Muscle layer of duodenum (tissue), 2 donors: ENCODE measurements around the gene ELP4.

ENCODE experiments used
- H3K27ac ChIP-seq: one replicate; pipeline ENCODE4 v1.7.0; 2013; ENCODE audit warnings: mild to moderate bottlenecking, low read length
- H3K27me3 ChIP-seq: one replicate; pipeline ENCODE4 v1.7.0; 2013; ENCODE audit warnings: low read depth, mild to moderate bottlenecking, control low read depth, low read length
- H3K36me3 ChIP-seq, 2 donors: one replicate each; pipeline ENCODE4 v1.7.0; 2013; ENCODE audit warnings: low read length in 2 of 2, control low read depth in 1 of 2, mild to moderate bottlenecking in 1 of 2; ENCODE audit not compliant: insufficient read depth in 2 of 2, control insufficient read depth in 1 of 2
- H3K4me1 ChIP-seq, 2 donors: one replicate each; pipeline ENCODE4 v1.7.0; 2013; ENCODE audit warnings: low read length in 2 of 2, mild to moderate bottlenecking in 2 of 2, control low read depth in 1 of 2, moderate library complexity in 1 of 2; ENCODE audit not compliant: insufficient read depth in 2 of 2, control insufficient read depth in 1 of 2
- H3K4me3 ChIP-seq, 2 donors: one replicate each; pipeline ENCODE4 v1.7.0; 2013; ENCODE audit warnings: low read length in 2 of 2, low read depth in 1 of 2, mild to moderate bottlenecking in 1 of 2
- H3K9me3 ChIP-seq, 2 donors: one replicate each; pipeline ENCODE4 v1.7.0; 2013; ENCODE audit warnings: low read length in 2 of 2, control low read depth in 1 of 2, mild to moderate bottlenecking in 1 of 2; ENCODE audit not compliant: control insufficient read depth in 1 of 2
- donor health status: healthy.

The ELP4 gene

DNA sequence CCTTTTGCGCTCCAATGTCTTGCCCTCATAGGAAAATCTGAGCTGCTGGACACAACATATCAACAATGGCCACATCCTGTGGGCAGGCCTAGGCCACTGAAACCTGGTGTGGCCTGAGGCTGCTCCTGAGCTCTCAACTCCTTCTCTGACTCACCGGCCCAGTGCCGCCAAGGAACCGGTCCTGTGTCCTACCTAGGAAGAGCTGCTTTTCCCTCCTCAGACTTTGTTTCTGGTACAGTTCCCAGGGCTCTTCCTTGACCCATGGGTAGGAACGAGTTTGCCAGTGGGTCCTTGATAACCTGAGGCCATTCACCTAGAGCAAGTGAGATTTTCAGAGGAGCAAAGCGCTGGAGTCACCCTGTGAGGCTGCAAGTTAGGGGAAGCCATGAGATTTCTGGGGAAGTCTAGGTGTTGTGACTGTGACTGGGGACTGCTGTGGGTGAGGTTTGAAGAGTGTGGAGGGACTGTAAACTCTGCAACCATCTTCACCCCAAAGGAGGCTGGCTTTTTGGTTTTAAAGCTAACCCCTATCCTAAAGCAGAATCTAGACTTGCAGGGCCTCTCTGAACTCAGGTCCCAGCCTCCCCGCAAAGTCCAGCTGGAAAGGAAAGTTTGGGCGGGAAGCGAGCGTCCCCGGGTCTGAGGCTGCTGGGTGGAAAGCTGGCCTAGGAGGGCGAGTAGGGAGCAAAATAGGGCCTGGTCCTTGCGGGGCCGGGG is 313.5 kb downstream of the ELP4 start:
- Histone ChIP-seq H3K27ac (no peak overlapping the region), H3K4me3 (no peak overlapping the region), H3K9me3 (peaks cover 0 to 3% of the 10 kb centered on the region in 2 donors), H3K36me3 (no peaks in the 10 kb centered on the region), H3K4me1 (peaks cover 0 to 31% of the 10 kb centered on the region in 2 donors), H3K27me3 (peaks cover 98% of the 10 kb centered on the region)

GRCh38 chr11:31823644-31824331 is 314.2 kb downstream of the ELP4 start:
- H3K27me3 ChIP-seq = peaks cover 95% of the 10 kb centered on the region
- no peak overlapping the region for H3K27ac ChIP-seq
- H3K4me1 ChIP-seq = peaks cover 0 to 29% of the 10 kb centered on the region in 2 donors

GRCh38 chr11:31824332-31824878 is 314.8 kb downstream of the ELP4 start:
- Histone ChIP-seq H3K4me1 (peaks cover 0 to 29% of the 10 kb centered on the region in 2 donors), H3K9me3 (peaks cover 0 to 3% of the 10 kb centered on the region in 2 donors), H3K36me3 (no peaks in the 10 kb centered on the region), H3K4me3 (no peak overlapping the region), H3K27ac (no peak overlapping the region), H3K27me3 (peaks cover 96% of the 10 kb centered on the region)

More at GRCh38 chr11:31823644-31824331, 314.2 kb downstream of the ELP4 start:
- peaks cover 0 to 3% of the 10 kb centered on the region in 2 donors for H3K9me3 ChIP-seq
- no peak overlapping the region for H3K4me3 ChIP-seq
- no peaks in the 10 kb centered on the region for H3K36me3 ChIP-seq

DNA sequence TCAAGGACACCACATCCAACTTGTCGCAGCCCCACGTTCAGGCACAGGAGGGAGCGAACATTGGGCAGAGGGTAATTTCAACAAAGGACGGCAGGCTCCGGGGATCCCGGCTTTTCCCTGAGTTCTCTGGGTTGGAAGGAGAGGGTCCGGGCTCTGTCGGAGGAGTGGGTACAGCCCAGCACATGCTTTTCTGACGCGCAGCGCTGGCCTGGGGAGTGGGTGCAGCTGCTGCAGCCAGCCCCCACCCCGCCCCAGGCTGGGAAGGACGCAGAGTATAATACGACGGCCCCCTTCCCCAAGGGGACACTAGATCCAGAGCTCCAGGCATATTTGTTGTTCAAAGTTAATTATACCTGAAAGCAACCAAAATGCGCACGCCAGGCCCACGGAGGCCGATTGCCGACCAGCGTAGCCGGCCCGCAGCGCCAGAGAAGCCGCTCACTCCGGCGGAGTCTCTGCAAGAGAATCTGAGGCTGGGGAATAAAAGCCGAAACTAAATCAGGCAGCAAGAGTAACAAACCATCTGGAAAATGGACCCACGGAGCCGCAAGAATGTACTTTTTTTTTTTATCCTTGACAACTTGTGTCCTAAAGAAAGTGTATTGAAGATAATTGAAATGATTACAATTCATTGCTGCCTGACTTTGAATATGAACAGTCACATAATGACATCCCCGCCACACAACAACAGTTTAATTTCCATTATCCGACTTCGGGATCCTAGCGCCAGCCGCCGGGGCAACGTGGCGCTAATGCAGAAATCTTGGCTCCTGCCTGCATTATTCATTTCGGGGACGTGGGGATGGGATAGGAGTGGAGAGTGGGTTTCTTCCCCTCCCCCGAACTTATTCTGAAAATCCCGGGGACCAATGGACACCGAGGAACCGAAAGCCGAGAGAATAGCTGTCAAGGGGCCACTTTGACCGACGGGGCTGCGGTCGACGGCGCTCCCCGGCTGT is 315.6 kb downstream of the ELP4 start:
- Histone ChIP-seq H3K27me3 (peaks cover 90% of the 10 kb centered on the region), H3K9me3 (peaks cover 0 to 3% of the 10 kb centered on the region in 2 donors), H3K36me3 (no peaks in the 10 kb centered on the region), H3K4me3 (peak overlapping the region in 1 of 2 donors; percentile 6), H3K27ac (no peak overlapping the region), H3K4me1 (peaks cover 0 to 28% of the 10 kb centered on the region in 2 donors)

DNA sequence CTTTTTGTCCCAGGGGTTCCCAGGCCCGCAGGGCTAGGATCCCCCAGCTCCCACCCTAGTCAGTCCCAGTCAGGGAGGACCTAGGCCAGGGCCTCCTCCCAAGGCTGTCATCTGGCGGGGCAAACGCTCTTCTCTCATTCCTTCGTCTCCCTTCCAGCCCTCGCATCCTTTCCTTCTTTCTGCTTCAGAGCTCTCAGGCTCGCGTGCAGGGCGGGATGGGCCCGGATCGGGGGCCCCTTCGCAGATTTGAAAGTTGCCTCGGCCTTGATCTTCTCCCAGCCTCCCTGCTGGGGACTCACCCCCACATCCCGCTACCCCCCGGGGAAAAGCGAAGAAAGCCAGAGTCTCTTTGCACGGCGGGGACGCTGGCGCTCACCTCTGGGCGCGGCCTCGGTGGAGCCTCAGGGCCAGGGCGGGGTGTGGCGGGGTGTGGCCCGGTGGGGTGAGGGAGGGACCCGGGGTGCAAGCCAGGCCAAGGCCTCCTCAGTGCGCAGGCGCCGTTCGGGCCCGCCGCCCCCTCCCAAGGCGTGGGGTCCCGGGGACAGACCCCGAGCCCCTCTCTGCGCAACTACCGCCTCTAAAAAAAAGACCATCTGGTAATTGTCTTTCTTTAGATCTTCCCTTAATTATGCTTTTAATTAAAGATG is 316.4 kb downstream of the ELP4 start:
- peaks cover 0 to 3% of the 10 kb centered on the region in 2 donors for H3K9me3 ChIP-seq
- H3K4me1 ChIP-seq = peaks cover 0 to 24% of the 10 kb centered on the region in 2 donors
- H3K4me3 ChIP-seq = peak overlapping the region in 1 of 2 donors; percentile 6
- no peak overlapping the region for H3K27ac ChIP-seq
- no peaks in the 10 kb centered on the region for H3K36me3 ChIP-seq
- peaks cover 86% of the 10 kb centered on the region for H3K27me3 ChIP-seq

GRCh38 chr11:31826536-31827438 is 317.2 kb downstream of the ELP4 start:
- Histone ChIP-seq H3K27ac (no peak overlapping the region), H3K4me1 (peaks cover 0 to 24% of the 10 kb centered on the region in 2 donors), H3K27me3 (peaks cover 78% of the 10 kb centered on the region), H3K36me3 (no peaks in the 10 kb centered on the region), H3K9me3 (peaks cover 0 to 3% of the 10 kb centered on the region in 2 donors), H3K4me3 (no peak overlapping the region)

DNA sequence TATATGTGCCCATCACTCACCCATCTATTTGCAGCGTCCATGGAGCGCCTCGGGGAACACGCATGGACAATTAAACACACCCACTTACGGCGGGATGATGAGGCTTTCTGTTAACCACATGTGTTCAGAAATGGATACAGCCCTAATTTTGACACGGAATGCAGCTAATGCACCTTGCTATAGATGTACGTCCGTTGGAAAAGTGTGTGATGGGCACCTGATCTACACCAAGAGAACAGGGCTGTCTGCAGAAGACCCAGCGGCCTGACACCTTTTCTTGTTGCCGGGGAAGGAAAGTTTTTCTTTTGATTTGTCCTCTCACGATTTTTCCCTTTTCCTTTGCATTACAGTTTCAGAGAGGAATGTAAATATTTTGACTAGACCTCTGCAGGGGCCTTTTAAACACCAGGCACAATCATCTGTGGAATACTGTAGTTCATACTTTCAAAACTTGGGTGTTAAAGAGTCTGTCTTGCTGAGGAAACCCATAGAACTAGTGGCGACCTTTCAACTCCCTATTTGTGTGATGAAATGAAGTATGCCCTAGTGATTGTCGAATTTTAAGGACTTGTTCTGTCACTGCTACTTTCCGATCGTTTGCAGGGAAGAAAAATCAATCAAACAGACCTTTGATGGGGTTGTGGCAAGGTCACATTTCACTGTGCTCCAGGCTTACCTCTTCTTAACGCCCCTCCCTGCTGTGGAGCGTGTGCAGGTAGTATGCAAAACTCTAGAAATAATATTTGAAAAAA is 318.1 kb downstream of the ELP4 start:
- H3K4me3 ChIP-seq = no peak overlapping the region

GRCh38 chr11:31828217-31828616 is 318.6 kb downstream of the ELP4 start:
- Histone ChIP-seq H3K9me3 (peaks cover 0 to 3% of the 10 kb centered on the region in 2 donors), H3K36me3 (no peaks in the 10 kb centered on the region), H3K27me3 (peaks cover 63% of the 10 kb centered on the region), H3K27ac (no peak overlapping the region), H3K4me3 (no peak overlapping the region), H3K4me1 (peaks cover 0 to 24% of the 10 kb centered on the region in 2 donors)

More for the DNA sequence above, 318.1 kb downstream of the ELP4 start:
- Histone ChIP-seq H3K27ac (no peak overlapping the region), H3K4me1 (peaks cover 0 to 24% of the 10 kb centered on the region in 2 donors), H3K27me3 (peaks cover 69% of the 10 kb centered on the region), H3K9me3 (peaks cover 0 to 3% of the 10 kb centered on the region in 2 donors), H3K36me3 (no peaks in the 10 kb centered on the region)

DNA sequence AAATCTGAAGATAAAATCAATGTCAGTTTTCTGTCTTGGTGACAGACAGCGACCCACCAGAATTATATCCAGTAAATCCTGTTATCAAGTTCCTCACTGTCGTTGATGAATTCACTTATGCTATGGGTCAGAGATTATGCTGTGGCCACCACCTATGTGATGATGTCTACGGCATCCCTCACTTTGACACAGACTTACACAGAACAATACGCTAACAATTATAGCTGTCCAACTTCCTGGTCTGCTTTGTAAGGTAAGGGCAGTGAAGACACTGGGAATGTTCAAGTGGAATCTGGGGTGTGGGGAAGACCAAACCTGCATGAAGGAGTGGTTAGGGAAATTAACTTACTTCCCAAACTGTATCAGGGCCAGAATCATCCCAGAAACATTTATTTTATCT is 320.8 kb downstream of the ELP4 start:
- peaks cover 0 to 16% of the 10 kb centered on the region in 2 donors for H3K4me1 ChIP-seq
- no peaks in the 10 kb centered on the region for H3K36me3 ChIP-seq
- peaks cover 0 to 1% of the 10 kb centered on the region in 2 donors for H3K9me3 ChIP-seq
- H3K27me3 ChIP-seq = peaks cover 41% of the 10 kb centered on the region
- H3K27ac ChIP-seq = no peak overlapping the region
- no peak overlapping the region for H3K4me3 ChIP-seq
